Lower leg skin (tissue), 3 donors: Measurements from ENCODE around the gene GCM1.
"Not testable (repeated sequence)": the region's sequence is repeated elsewhere in the genome, so short reads cannot be mapped to it uniquely, and the experiment has no call there.

Source experiments
- CTCF ChIP-seq, 3 donors: fragments of 450-650 bp; IDR thresholded peaks; one replicate each; pipeline ENCODE4 v1.5.1; 2016; ENCODE audit warnings: antibody characterized with exemption in 3 of 3, mild to moderate bottlenecking in 3 of 3, moderate library complexity in 2 of 3
- POLR2A ChIP-seq, 2 donors: fragments of 450-650 bp; IDR thresholded peaks; one replicate each; pipeline ENCODE4 v1.6.1; 2016 to 2017; ENCODE audit warnings: antibody characterized with exemption in 2 of 2, mild to moderate bottlenecking in 1 of 2, moderate library complexity in 1 of 2

- not testable (repeated sequence) for TF ChIP-seq CTCF, POLR2A (IDR thresholded peaks at IDR 0.05)
These were observed 9.4 kb upstream of the GCM1 start for GRCh38 chr6:53158076-53158475.
